Middle frontal gyrus (tissue), 1 donor: Measurements from ENCODE around the gene SEC23B.
"Not testable (repeated sequence)": the region's sequence is repeated elsewhere in the genome, so short reads cannot be mapped to it uniquely, and the experiment has no call there.

Experiments used
- DNase-seq: peaks from one replicate; pipeline ENCODE4 v3.0.0-alpha.2; 2015; ENCODE audit warnings: low spot score; ENCODE audit errors: extremely low spot score

SEC23B gene

GRCh38 chr20:18507218-18508191 lies at the start of gene SEC23B:
TSS of gene SEC23B (plus strand) at chr20:18507940. CDS start at chr20:18510836, 2,896 bp downstream.
- peak; percentile 99 for DNase-seq

GRCh38 chr20:18465536-18466200 lies 42.1 kb upstream of the SEC23B start:
- DNase-seq = no peak

GRCh38 chr20:18466574-18466893 lies 41.2 kb upstream of the SEC23B start:
- no peak for DNase-seq

- DNase-seq = peak; percentile 87
These were observed 40.6 kb upstream of the SEC23B start, which contains the start of the genes DZANK1 and POLR3F for GRCh38 chr20:18466894-18467730. TSS of gene DZANK1 (minus strand) at chr20:18467030. CDS start at chr20:18465358, 1,672 bp downstream. TSS of gene POLR3F (plus strand) at chr20:18467390. CDS start at chr20:18467507, 117 bp downstream.

GRCh38 chr20:18477218-18477617 lies 30.5 kb upstream of the SEC23B start:
- no peak for DNase-seq

GRCh38 chr20:18477821-18478220 lies 29.9 kb upstream of the SEC23B start:
- DNase-seq = no peak

GRCh38 chr20:18481596-18481995 lies 26.1 kb upstream of the SEC23B start:
- DNase-seq = no peak

GRCh38 chr20:18488301-18488700 lies 19.4 kb upstream of the SEC23B start:
- no peak for DNase-seq

GRCh38 chr20:18496042-18496441 lies 11.7 kb upstream of the SEC23B start:
- no peak for DNase-seq

- DNase-seq = peak; percentile 76
These were observed 10.8 kb upstream of the SEC23B start, which contains the start of gene RBBP9 for GRCh38 chr20:18496740-18497592. TSS of gene RBBP9 (minus strand) at chr20:18497225. CDS start at chr20:18497167, 58 bp downstream.

GRCh38 chr20:18497603-18498002 lies 10.1 kb upstream of the SEC23B start:
- no peak for DNase-seq

- DNase-seq = not testable (repeated sequence)
These were observed 6.1 kb upstream of the SEC23B start for GRCh38 chr20:18501672-18502071.

GRCh38 chr20:18504479-18505060 lies 3.2 kb upstream of the SEC23B start:
- DNase-seq = no peak

GRCh38 chr20:18506744-18507143 lies 996 bp upstream of the SEC23B start:
- DNase-seq = no peak

GRCh38 chr20:18511571-18511970 lies 3.8 kb downstream of the SEC23B start:
- DNase-seq = no peak

- no peak for DNase-seq
These were observed 5.5 kb downstream of the SEC23B start for GRCh38 chr20:18513208-18513607.

GRCh38 chr20:18514127-18514526 lies 6.4 kb downstream of the SEC23B start:
- DNase-seq = no peak

- no peak for DNase-seq
These were observed 8.2 kb downstream of the SEC23B start for GRCh38 chr20:18515973-18516372.

GRCh38 chr20:18522066-18522465 lies 14.3 kb downstream of the SEC23B start:
- DNase-seq = not testable (repeated sequence)

GRCh38 chr20:18523066-18523465 lies 15.3 kb downstream of the SEC23B start:
- DNase-seq = no peak
